HG03354 (cell line): Measurements from ENCODE around the gene PUSL1.
A peak's percentile ranks its signal among the peaks of the same experiment; 100 is the strongest.

Source experiments
- ATAC-seq: cut with Tn5 transposase; IDR thresholded peaks from one replicate; pipeline ENCODE4 v1.9.1; 2021; ENCODE audit warnings: mild to moderate bottlenecking; ENCODE audit not compliant: unreplicated experiment, poor library complexity, severe bottlenecking

The PUSL1 gene

DNA sequence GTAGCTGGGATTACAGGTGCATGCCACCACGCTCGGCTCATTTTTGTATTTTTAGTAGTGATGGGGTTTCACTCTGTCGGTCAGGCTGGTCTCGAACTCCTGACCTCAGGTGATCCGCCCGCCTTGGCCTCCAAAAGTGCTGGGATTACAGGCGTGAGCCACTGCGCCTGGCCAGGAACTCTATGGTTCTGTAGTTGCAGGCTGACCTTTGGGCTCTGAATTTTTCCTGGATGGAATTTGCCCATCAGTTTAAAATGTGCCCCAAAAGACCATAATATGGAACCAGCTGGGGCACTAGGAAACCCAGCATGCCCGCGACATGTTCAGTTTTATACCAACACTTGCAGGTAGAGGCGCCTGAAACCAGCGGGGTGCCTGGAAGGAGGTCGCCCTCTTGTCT lies 29.8 kb upstream of the PUSL1 start:
- ATAC-seq: no peak

- ATAC-seq: no peak
Observed at GRCh38 chr1:1279028-1279427, 29.4 kb upstream of the PUSL1 start.

GRCh38 chr1:1280782-1281481 lies 27.5 kb upstream of the PUSL1 start:
- ATAC-seq: no peak

- no peak for ATAC-seq
Observed at GRCh38 chr1:1281533-1282321, 26.7 kb upstream of the PUSL1 start.

DNA sequence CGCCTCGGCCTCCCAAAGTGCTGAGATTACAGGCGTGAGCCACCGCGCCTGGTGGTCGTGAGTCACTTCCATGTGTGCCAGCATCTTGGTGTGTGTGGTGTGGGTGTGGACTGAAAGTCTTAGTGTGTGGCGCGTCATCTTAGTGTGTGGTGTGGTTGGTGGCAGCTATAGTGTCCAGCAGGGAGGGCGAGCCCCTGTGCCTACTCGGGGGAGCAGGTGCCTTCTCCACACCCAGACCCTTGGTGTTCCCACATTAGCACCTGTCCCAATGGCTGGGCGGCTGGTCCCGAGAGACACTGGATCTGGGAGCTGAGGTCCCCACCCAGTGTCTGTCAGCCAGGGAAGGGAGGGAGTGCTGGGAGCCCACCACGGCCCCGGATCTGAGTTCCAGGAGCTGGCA lies 25.4 kb upstream of the PUSL1 start:
- ATAC-seq: no peak

DNA sequence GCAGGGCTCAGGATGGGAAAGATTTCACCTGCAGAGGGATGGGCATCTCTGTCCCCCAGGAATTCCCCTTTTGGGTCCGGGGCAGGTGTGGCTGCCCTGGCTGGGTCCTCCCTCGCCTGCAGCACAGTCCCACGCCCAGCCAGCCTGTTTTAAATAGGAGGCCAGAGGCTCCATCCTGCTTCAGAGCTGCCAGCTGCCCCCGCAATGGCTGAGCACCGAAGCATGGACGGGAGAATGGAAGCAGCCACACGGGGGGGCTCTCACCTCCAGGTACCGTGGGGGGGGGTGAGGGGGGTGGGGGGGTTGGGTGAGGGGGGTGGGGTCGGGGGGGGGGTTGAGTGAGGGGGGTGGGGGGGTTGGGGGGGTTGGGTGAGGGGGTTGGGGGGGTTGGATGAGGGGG lies 24.6 kb upstream of the PUSL1 start:
- ATAC-seq: no peak

DNA sequence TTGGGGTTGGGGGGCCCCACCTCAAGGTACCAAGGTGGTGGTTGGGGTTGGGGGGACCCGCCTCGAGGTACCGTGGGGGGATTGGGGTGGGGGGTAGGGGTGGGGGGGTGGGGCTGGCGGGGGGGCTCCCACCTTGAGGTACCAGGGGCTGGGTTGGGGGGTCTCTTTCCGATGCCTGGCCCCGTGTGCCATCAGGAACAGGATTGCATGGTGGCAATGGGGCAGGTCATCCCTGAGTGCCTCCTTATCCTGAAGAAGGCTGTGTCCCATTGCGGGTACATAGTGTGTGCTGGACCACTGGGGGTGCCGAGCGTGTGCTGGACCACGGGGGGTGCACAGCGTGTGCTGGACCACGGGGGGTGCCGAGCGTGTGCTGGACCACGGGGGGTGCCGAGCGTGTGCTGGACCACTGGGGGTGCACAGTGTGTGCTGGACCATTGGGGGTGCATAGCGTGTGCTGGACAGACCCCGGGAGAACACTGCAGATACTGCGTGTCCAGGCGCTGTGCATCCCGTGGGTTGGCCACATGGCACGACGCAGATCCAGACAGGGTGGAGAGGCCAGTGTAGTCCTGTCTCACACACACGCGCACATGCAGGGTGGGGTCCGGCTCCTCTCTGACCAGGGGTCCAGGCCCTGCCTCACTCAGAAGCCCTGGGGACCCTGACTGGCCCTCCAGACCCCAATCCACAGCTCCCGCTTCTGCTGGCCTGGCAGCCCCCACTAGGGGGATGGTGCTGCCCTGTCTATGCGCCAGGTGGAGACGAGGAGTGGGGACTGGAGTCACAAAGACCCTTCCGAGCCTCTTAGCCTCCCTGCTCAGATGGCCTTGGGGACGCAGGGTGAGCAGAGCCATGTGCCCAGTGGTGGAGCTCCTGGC lies 23.9 kb upstream of the PUSL1 start:
- no peak for ATAC-seq

DNA sequence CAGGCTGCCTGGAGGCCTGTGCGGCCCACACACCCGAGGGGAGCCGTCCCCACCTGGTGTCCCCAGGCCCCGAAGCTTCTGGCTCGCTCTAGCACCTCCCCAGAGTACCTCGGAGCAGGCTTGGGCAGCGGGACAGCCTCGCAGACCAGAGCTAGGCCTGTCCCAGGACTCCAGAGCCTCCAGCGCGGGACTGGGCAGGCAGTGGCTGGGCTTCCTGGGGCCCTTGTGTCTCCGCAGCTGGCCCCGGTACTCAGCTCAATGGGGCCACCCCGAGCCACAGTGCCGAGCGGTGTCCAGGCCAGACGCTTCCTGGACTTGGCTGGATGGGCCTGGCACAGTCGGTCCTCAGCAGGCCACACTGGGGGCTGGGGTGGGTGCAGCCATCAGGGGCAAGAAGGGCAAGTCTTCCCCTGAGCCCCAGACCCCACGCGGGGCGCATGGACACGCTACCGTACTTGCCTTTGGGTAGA lies 23.3 kb upstream of the PUSL1 start:
- ATAC-seq: no peak

GRCh38 chr1:1285611-1286311 lies 22.6 kb upstream of the PUSL1 start:
- no peak for ATAC-seq

GRCh38 chr1:1286313-1287261 lies 21.8 kb upstream of the PUSL1 start:
- ATAC-seq: no peak

DNA sequence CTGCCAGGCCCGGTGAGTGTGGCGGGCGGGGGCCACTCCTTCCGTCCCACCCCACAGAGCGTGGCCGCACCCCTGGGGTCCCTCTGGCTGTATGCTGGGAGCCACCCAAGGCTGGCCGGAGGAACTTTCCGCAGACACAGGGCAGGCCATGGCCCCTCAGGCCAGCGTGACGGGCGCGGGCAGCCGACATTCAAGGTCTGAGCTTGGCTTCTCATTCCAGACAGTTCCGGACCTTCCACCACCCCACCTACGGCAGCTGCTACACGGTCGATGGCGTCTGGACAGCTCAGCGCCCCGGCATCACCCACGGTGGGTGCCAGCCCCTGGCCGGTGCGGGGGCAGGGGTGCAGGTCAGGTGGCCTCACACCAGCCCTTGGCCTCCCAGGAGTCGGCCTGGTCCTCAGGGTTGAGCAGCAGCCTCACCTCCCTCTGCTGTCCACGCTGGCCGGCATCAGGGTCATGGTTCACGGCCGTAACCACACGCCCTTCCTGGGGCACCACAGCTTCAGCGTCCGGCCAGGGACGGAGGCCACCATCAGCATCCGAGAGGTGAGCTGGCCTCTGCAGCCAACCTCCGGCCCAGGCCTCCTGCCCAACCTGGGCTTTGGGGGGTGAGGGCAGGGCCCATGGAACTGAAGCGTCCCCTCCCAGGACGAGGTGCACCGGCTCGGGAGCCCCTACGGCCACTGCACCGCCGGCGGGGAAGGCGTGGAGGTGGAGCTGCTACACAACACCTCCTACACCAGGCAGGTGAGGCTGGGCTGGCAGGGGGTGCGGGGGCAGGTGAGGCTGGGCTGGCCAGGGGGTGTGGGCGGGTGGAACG lies 20.9 kb upstream of the PUSL1 start:
- no peak for ATAC-seq

- ATAC-seq: no peak
Observed at GRCh38 chr1:1290238-1290731, 18.1 kb upstream of the PUSL1 start.

- no peak for ATAC-seq
Observed at GRCh38 chr1:1291023-1291528, 17.3 kb upstream of the PUSL1 start.

GRCh38 chr1:1291548-1292441 lies 16.6 kb upstream of the PUSL1 start:
- peak; percentile 66 for ATAC-seq

GRCh38 chr1:1292442-1292779 lies 16.0 kb upstream of the PUSL1 start:
- ATAC-seq: no peak

DNA sequence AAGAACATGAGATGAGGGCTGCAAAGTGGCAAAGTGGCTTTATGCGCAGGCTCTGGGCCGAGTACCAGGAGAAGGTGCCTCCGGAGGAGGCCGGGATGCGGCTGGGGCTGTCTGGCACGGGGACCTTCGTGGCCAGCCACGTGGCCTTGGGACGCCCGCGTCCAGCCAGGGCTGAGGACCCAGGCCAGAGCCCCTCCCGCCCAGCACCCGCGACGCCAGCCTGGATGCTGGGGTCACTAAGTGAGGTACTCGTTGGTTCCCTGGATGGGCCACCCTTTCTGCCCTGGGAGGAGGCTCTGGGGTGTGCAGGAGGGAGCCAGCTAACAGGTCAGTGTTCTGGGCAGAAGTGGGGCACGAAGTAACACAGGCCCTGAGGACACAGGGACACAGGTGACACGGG lies 15.5 kb upstream of the PUSL1 start:
- no peak for ATAC-seq
